Transverse colon (tissue), 4 donors: Measurements from ENCODE around the gene EPHA8.

Source experiments
- EP300 ChIP-seq: sonication (generic); formaldehyde crosslinking; IDR thresholded peaks from one replicate; pipeline ENCODE4 v1.6.1; 2017; ENCODE audit warnings: antibody characterized with exemption, low read depth
- POLR2A ChIP-seq: fragments of 450-650 bp; IDR thresholded peaks from one replicate; pipeline ENCODE4 v1.6.1; 2016; ENCODE audit warnings: antibody characterized with exemption, mild to moderate bottlenecking, moderate library complexity
- POLR2AphosphoS5 ChIP-seq, 3 donors: sonication (generic); formaldehyde crosslinking; IDR thresholded peaks; one replicate each; pipeline ENCODE4 v1.6.1; 2016; ENCODE audit warnings: antibody characterized with exemption in 3 of 3
- TF ChIP-seq, protein P1 (sequence below), 5 experiments: fragments of 200-600 bp in 3 of 5; fragments of 450-650 bp in 2 of 5; sonication (generic) in 3 of 5; IDR thresholded peaks; 1 replicate in 2 of 5; 2 replicates in 3 of 5; pipeline ENCODE4 v1.5.1; 2016 to 2017; ENCODE audit warnings: antibody characterized with exemption in 5 of 5, inconsistent platforms in 3 of 5, mild to moderate bottlenecking in 2 of 5, moderate library complexity in 1 of 5

DNA sequence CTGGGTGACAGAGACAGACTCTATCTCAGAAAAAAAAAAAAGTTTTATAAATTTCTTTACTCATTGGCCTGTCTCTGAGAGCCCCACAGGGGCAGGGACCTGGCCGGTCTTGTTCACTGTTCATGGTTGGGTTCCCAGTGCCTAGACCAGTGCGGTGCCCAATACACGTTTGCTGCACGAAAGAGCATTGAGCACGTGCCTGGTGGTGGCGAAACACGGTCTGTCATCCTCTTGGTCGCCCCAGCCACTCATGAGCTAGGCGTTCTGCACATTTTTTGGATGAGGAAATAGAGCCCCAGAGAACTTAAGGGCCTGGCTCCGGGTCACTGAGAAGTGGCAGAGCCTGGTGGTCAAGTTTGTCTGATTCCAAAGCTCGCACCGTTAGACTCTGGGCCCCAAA is 18.7 kb upstream of the EPHA8 start:
- TF ChIP-seq POLR2A, result no peak
- TF ChIP-seq, protein P1, sequence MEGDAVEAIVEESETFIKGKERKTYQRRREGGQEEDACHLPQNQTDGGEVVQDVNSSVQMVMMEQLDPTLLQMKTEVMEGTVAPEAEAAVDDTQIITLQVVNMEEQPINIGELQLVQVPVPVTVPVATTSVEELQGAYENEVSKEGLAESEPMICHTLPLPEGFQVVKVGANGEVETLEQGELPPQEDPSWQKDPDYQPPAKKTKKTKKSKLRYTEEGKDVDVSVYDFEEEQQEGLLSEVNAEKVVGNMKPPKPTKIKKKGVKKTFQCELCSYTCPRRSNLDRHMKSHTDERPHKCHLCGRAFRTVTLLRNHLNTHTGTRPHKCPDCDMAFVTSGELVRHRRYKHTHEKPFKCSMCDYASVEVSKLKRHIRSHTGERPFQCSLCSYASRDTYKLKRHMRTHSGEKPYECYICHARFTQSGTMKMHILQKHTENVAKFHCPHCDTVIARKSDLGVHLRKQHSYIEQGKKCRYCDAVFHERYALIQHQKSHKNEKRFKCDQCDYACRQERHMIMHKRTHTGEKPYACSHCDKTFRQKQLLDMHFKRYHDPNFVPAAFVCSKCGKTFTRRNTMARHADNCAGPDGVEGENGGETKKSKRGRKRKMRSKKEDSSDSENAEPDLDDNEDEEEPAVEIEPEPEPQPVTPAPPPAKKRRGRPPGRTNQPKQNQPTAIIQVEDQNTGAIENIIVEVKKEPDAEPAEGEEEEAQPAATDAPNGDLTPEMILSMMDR (IDR thresholded peaks at IDR 0.05), result no peak
- no peak for TF ChIP-seq EP300
- TF ChIP-seq POLR2AphosphoS5 (IDR thresholded peaks at IDR 0.05), result no peak
